Measurements from ENCODE around the gene KNCN.

- no peak for TF ChIP-seq CTCF (IDR thresholded peaks at IDR 0.05)
- TF ChIP-seq POLR2A (IDR thresholded peaks at IDR 0.05): no peak
- TF ChIP-seq POLR2AphosphoS5 (IDR thresholded peaks at IDR 0.05): no peak
These were observed 16.4 kb downstream of the KNCN start for GRCh38 chr1:46535063-46535462.

Measured in breast epithelium (tissue), 3 donors.